GM21526 (cell line): ENCODE data around the gene COPS7A.

Experiments
- ATAC-seq: cut with Tn5 transposase; IDR thresholded peaks from one replicate; pipeline ENCODE4 v1.9.1; 2021; ENCODE audit warnings: moderate library complexity; ENCODE audit not compliant: unreplicated experiment, low FRiP score

COPS7A gene

DNA sequence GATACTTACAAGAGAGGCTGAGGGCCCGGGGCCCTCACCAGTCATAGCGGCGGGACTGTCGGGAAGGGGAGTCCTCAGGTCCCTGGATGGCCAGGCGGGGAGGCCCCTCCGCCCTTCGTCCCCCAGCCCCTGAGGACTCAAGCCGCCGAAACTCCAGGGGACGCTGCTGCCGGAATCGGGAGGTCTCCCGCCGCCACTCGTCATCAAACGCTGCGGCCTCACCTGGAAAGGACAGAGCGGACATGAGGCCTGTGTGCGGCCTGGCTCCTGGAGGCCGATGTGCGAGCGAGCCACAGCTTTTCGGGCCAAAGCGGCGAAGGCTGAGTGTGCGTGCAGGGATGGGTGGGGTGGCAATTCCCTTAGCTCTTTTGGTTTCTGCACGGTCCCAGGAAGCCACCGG lies 24.9 kb downstream of the COPS7A start:
- no peak for ATAC-seq

DNA sequence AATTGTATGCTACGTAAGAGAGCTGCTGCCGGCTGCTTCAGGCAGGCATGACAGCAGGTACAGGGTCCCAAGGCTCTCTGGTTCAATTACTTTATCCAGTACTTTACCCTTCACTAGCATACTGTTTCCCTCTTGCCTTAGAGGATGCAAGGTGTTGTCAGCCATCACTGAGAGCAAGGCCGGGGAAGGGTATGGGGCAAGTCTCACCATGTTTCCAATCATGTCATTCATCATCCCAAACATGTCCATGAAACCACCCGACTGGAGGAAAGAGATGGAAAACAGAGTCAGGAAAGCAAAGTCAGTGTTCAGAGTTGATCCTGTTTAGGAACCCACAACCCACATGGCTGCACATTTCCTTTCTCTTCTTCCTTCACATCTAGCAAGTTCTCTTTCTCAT lies 26.7 kb downstream of the COPS7A start:
- ATAC-seq: no peak

DNA sequence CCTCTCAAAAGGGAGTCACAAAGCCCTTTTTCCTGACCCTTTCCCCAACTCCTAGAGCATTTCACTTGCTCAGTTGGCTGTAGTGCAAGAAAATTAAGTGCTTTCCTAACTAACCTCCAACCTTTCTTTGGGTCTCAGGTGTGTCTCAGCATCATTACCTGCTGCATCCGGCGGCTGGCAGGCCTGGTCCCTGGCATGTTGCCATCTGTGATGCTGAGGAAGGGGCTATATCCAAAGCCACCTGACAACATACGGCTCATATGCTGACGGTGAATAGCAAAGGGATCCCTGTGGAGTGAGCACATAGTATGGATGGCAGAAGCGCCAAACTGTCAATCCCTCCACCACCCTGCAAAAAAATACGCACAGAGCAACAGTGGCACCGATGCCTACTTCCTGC lies 27.9 kb downstream of the COPS7A start:
- no peak for ATAC-seq

DNA sequence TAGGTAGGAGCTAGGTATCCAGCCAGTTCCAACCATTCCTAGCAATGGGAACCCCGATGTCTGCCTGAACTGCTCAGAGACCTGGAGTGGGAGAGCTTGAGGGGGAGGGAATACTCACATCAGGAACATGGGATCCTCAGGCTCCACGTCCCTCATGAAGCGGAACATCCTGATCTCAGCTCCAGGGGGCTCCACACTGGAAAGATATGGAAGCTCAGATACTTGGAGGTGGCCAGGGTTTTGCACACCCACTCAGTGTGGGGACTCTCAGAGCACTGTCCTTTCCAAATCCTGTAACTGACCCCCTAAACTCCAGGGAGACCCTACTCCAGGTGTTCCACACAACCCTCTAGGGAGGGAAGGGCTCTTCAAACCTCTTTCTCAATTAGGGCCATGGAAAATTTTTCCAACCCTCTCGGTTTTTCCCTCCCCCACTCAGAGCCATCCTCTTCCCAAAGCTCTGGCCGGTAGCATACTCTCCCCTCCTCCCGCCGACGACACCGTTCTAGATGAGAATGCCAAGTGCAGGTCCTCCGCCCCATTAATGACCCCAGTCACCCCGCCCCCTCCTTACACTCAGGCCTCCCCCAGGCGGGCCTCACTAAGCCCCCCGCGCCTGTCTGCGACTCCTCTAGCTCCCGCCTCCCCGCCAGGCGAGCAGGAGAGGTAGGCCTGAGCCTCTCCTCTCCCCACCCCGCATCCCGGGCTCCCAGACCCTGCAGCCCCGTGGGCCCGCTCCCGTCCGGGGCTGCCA lies 28.5 kb downstream of the COPS7A start:
- ATAC-seq: no peak

DNA sequence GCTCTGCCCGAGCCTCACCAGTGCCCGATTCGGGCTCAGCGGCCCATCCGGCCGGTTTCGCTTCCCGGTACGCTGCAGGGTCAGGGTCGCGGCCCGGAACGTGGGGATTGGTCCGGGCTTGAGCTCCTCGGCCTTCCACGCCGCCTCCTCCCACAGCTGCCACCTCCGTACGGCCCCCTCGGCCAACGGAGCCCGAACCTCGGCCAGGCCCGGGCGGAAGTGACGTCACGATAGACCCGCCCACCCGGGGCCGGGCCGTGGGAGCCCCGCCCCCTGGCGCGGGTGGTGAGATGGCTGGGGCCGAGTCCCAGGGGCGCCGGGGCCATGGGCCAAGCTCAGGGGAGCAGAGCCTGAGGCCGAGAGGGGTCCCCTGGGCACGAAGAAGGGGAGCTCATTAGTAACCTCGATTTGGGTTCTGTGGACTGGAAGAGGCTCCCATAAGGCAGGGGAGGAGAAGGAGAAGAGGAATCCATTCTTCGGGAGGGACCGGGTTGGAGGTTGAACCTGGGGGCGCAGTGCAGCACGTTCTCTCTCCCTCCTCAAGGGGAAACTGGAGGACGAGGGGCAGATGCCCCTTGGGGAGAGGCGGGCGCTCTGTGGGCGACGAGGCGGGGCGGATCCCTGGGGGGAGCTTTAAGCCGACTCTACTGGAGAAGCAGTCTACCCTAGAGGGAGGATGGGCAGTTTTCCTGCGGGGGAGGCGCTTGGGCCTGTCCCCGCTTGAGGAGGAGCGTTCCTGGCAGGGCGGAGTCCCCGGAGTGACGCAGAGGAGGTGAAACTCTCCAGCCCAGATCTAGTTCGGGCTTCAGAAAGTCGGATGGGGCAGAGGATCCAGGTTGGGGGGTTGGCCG lies 29.3 kb downstream of the COPS7A start, which contains the start of gene MLF2:
Gene MLF2, minus strand, starts transcription at position 221 of the 851 bp plus-strand sequence. CDS start 807 bp downstream, outside the sequence.
- peak; percentile 77 for ATAC-seq

DNA sequence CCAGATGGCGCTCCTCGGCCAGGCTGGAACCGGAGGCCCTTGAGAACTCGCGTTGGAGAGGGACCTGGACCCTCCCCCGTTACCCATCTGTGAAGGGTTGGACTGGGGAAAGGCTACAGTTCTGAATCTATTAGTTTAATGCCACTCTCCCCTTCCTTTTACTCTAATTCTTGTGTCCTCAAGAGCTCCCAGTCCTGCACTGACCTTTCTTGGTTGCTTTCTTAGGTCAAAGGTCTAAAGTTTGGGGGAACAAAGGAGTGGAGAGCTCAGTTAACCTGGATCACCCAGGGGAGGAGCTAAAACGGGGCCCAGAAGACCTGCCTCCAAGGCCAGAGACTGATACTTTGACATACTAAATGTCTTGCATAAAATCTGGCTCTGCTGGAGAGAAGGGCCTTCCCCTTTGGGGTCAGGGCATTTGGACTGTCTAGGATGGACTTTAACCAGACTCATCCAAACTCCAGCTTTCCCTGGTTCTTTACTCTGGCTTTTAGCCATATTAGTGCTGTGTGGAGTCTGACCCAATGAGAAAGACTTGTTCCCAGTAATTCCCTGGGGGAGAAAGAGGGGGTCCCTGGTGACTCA lies 30.0 kb downstream of the COPS7A start:
- ATAC-seq: no peak

DNA sequence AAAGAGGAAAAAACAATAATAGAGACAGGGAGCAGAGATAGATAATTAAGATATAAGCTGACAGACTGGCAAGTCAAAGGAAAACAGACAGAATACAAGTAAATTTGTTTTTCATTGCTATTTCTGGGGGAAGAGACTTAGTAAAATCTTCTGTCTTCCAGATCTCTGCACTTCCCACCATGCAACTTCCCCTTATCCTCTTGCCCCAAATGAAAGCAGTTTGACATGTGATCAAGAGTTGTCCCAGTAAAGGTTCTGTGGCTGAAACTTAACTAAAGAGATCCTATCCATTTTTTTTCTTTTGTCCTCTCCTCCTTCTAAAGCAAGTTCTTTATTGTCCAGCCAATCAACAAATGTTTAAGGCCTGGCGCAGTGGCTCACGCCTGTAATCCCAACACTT lies 30.6 kb downstream of the COPS7A start:
- no peak for ATAC-seq

DNA sequence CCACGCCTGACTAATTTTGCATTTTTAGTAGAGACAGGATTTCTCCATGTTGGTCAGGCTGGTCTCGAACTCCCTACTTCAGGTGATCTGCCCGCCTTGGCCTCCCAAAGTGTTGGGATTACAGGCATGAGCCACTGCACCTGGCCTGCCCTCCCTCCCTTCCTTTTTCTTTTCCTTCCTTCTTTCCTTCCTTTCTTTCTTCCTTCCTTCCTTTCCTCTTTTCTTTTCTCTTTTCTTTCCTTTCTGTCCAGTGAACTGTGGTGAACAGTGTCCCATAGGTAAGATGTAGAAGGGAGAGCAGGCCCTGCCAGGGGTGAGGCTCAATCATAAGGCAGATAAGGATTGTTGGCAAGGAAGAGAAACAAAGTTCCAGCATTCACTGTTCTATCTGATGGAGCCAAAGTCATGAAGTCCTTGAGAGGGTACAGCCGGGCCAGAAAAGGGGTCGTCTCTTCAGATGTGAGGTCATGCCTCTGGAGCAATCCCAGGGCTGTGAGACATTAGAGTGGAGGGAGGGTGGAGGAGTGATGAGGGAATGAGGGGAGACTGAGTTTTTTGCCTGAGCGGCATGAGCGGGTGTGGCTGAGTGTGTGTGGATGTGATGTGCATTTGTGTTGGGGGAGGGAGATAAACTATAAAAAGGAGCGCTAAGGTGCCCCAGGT lies 33.3 kb downstream of the COPS7A start:
- ATAC-seq: no peak

DNA sequence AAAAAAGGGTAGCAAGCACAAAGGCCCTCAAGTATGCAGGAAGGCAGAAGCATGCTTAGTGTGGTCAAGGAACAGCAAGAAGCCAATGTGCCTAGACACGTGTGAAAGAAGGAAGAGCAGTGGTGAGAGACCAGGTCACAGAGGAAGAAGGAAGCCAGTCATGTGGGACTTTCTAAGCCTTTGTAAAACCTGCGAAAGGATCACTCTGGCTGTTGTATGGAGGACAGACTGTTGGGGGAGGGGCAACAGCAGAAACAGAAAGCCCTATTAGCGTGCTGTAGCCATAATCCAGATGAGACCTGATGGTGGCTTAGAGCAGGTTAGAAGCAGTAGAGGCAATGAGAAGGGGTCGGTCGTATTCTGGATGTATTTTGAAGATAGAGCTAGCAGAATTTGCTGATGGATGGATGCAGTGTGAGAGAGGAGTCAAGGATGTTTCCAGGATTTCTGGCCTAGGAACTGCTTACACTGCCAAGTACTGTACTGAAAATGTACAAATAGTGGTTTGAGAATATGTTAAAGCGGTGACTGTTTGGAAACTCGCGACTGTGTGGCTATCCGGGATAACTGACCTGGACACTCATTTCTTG lies 34.8 kb downstream of the COPS7A start:
- no peak for ATAC-seq

DNA sequence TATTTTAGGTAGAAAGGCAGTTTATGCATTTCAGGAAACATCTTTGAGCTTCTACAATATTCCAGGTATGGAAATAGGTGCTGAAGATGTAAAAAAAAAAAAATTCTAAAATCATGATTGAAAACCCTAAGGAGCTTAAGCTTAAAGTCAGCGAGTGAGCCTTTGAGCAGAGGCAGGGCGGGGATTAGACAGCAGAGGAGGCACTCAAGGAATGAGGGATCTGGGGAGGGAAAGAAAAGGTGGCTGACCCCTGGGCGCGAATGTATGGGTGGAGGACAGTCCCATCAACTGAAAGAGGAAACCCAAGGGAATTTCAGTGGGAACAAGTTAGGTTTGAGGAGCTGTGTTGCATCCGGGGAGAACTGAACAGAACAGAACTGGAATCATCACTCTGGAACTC lies 35.9 kb downstream of the COPS7A start:
- ATAC-seq: no peak

DNA sequence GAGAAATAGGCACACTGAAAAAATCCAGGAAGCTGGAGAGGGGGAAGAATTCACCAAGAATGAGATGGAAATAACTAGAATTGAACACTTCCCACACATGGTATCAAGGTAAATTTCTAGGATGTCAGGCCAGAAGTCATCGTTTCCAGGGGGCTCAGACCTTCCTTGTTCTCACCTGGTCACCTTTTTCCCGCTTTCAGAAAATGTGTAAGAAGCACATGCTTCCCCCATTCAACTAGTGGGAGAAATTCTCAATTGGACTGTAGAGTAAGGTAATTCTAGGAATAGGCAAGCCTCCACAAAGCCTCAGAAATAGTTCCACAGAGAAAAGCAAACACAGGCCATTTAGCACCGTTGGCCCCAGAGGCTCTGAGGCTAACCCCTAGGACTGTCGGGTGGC lies 39.5 kb downstream of the COPS7A start:
- ATAC-seq: no peak

DNA sequence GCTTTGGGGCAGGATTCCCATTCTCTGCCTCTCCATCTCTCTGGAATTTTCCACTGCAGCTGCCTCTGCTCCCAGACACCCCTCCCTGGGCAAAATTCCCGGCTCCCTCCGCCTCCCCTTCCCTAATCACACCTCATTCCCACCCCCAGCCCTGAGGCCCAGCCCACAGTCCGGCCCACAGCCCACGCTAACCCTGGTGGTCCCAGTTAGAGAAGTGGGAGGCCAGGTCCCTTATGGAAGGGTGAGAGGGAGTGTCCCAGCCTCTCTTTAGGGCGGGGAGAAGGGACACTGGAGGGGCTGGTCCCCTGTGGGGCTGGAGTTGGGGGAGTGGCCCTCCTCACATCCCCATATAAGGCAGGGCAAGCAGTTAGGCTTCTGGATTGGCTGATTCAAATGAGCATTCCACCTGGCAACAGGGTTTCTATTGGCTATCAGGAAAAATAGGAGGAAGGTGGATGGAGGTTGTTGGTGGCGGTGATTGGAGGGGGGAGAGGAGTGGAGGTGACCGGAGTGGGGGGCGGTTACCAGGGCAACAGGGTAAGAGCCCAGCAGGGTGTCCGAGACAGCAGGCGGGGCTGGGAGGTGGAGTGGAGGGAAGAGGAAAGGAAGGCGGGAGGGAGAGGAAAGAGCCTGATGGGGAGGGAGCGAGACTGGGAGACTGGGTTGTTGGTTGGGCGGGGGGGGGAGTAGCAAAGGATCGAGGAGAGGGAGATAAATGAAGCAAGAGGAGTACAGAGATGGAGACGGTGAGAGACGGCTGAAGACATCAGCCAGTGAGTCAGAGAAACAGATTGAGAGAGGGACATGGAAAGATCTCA lies 40.4 kb downstream of the COPS7A start:
- ATAC-seq: peak; percentile 71

DNA sequence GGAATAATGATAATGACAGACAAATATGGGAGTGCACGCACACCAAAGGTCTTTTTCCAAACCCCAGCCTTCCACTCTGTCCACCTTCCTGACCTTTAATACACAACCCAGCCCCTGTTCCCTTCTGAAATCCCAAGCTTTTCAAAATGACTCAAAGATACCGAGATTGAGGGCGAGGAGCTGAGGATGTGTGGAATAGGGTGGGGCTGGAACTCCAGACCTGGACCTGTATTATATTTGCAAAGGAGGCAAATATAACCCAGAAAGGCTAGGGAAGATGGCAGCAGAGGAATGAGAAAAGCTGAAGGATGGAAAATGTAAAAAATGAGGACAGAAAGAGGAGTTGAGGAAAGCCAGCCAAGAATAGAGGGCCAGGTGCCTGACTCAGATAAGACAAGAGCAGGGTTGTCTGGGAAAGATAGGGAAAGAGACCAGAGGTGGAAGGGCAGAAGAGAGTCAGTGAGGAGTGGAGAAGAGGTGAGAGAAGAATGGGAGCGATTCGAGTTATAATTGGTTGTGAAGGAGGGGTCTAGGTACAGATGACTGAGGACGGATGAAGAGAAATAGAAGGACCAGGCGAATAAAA lies 41.3 kb downstream of the COPS7A start:
- ATAC-seq: no peak

DNA sequence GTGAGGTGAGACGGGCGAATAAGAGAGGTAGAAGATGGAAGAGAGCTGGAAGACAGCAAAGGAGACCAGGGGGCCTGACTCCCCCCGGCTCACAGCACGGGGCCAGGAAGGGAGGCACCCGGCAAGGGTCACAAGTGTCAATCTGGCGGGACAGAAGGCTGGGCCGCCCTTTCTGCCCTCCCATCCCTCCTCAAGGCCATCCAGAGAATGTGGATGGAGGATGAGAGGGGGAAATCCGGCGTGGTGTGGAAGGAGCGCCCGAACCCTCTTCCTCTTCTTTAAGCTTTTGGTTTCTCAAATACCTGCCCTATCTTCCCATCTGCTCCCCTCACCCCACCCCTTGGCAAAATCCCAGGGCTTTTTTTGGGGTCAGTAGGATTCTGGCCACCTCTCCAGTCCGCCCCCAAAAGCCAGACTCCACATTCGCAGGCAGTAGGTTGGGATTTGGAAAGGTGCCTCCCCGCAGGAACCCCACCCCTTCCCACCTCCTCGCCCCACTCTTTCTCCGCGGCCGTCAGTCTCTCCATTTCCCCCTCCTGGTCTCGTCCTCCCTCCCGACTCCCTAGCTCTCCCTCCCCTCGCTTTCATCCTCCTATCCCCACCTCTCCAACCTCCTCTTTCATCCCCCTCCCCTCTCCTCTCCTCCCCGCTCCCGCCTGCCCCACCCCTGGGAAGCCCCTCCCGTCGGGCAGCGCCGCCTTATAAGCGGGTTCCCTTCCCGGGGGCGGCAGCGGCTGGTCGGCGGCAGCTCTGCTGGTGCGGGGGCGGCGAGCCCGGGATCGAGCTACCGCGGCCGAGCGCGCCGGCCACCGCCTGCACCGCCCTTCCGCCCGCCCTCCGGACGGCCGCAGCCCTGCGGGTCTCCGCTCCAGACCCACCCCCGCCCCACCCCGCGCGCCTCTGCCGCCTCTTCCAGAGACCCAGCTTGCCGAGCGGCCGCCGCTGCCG lies 42.1 kb downstream of the COPS7A start, which contains the start of gene PTMS:
Gene PTMS, plus strand, starts transcription at position 730 of the 948 bp plus-strand sequence. CDS start 343 bp downstream, outside the sequence.
- no peak for ATAC-seq

DNA sequence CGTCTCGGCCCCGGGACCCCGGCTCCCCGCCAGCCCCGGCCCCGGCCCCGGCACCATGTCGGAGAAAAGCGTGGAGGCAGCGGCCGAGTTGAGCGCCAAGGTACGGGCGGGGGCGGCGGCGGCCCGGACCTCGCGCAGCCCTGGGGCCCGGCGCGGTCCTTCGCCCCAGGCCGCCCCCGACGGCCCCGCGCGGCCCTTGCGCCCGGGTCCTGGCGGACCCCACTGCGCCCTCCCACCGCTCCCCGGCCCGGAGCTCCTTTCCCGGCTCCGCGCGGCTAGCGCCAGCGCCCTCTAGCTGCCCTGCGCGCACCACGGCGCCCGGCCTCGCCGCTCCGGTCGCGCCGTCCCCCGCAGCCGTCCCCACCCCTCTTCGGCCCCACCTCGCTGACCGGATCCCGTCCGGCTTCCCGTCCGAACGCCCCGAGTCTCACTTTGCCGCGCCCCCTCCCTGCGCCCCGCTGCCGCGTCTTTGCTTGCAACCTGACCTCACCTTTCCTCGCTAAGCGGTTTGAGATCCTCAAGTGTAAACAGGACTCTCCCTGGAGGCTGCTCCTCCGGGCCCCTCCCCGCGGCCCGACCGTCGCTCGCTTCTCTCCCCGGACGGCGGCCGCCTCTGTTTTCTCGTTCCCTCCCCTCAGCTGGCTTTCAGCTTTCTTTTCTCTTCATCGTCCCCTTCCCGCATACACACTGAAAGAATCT lies 43.0 kb downstream of the COPS7A start:
- no peak for ATAC-seq

DNA sequence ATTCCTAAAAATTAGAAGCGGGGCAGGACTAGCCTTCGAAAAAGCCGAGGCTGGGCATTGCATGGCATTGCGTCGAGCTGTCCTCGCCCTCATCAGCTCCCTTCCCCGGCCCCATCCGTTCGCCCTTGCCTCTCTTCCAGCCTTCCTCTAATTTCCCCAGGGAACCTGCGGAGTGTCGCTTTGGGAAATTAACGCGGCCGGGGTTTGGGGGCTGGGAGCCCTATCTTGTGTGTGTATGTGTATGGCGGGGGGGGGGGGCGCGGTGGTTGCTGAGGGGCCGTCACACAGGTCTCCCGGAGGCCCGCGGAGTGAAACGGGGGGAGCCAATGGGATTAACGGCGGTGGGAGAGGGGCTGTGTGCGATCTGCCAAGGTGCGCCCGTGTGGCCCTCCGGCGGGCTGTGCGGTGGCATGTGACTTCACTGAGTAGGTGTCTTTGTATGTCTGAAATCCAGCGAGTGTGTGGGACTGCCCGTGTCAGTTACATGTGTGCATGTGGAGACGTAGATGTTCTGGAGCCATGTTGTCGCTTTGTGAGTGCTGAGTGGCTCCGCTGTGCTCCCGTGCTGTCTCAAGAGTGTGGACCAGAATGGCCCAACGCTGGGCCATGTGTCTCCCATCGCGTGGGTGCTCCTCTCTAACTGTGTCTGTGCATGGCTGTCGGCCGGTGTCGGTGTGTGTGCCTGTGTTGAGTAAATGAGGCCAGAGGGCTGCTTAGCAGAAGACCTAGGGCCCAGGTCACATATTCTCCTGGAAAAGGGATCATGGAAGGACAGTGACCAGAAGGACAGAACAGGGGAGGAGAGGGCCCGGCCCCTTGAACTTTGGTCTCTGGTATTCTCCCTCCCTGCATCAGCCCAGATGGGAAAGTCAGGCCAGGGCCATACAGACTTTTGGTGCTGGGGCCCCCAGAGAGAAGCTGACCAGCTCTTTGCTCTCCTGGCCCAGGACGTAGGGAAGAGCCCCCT lies 43.8 kb downstream of the COPS7A start:
- ATAC-seq: no peak
